GM18499 (cell line): Measurements from ENCODE around the gene GPATCH1.
"Not testable (repeated sequence)": the region's sequence is repeated elsewhere in the genome, so short reads cannot be mapped to it uniquely, and the experiment has no call there.

ENCODE experiments used
- ATAC-seq: cut with Tn5 transposase; IDR thresholded peaks from one replicate; pipeline ENCODE4 v1.9.1; 2021; ENCODE audit warnings: moderate number of reproducible peaks; ENCODE audit not compliant: insufficient read depth, unreplicated experiment

The GPATCH1 gene

GRCh38 chr19:33110137-33110910 is 29.3 kb downstream of the GPATCH1 start:
- ATAC-seq, result no peak

GRCh38 chr19:33111587-33111986 is 30.6 kb downstream of the GPATCH1 start:
- no peak for ATAC-seq

GRCh38 chr19:33114312-33114711 is 33.3 kb downstream of the GPATCH1 start:
- no peak for ATAC-seq

GRCh38 chr19:33117501-33117900 is 36.5 kb downstream of the GPATCH1 start:
- no peak for ATAC-seq

GRCh38 chr19:33118643-33119042 is 37.7 kb downstream of the GPATCH1 start:
- ATAC-seq, result no peak

DNA sequence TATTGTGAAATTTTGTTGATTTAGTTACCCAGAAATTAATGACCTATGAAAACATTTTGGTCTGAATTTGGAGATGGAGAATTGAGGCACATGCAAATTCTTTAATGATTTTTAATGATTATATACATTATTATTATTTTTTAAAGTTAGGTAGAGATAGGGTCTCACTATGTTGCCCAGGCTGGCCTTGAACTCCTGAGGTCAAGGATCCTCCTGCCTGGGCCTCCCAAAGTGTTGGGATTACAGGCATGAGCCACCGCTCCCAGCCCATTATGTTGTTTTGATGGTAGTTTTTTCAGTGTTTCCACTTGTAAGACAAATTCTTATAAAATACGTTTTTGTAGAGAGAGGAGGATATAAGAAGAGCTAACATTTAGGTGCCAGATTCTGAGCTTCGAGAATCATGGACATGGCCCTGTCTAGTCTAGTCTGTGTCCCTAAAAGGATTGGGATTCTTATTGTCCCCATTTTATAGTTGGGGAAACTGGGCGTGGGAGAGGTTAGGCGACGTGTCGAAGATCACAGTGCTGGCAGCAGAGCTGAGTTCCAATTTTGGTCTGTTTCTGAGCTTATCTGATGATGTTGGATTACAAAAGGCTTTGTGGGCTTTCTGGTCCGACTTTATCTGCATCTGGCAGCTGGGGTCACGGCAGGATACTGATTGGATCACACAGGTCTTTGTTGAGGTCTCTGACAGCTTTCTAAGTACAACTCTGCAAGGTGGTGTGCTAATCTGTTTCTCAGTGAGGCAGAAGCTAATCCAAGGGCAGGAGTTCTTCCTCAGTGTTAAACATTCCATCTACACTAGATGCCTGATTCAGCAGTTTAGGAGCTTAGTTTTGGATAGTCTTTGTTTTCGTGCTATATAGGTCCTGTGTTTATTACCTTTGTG is 43.5 kb downstream of the GPATCH1 start:
- ATAC-seq, result no peak

DNA sequence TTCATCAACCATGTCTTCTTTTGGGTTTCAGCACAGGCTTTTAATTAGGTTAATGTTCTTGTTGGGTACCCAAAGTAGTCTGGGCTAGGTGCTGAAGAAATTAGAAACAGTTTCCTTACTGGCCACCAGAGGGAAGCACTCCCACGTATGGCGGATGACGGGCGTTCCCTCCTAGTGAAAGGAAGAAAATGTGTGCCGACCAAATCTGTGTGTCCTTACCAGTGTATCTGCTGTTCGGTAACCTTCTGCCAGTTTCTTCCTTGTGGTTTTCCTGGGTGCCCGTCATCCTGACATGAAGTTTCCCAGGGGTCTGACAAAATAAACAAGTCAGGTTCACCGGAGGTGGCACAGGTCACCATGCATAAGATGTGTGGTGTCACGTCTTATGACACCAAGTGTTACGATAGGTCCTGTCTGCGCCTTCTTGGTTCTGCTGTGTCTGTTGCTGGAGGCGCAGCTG is 45.0 kb downstream of the GPATCH1 start:
- no peak for ATAC-seq

- not testable (repeated sequence) for ATAC-seq
Measured at GRCh38 chr19:33126712-33127111, 45.7 kb downstream of the GPATCH1 start.

DNA sequence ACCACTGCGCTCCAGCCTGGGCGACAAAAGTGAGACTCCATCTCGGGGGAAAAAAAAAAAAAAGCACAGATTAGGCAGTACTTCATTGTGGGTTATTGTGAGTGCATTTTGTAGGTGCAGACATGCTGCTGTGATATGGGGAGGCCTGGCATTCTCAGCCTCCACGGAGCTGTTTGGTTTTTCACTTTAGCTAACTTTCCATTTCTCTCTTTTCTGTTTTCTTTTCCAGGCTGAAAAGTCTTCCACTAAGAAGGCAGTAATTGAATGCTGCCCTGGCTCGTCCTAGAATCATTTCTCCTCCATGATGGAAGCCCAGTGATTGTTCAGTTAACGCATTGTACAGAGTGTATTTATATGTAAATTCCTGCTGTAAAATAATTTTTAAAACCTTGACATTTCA is 48.9 kb downstream of the GPATCH1 start:
- ATAC-seq, result no peak

DNA sequence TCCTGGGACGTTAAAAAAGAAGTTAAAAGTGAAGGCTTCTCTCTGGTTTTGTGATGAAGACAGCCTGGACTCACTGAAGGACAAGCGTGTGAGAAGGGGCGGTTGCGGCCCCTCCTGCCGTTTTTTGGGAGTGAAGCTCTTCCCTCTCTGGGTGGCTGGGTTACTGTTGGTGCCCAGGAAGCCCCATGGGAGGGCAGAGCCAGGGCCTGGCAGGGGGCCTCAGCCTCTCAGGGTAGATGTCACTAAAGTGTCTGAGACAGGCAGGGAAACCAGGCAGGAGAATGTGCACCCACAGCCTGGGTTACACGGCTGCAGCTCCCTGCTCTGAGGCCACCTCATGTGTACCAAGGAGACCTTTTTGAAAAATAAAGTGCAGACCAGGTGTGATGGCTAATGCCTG is 49.5 kb downstream of the GPATCH1 start:
- ATAC-seq, result no peak

- ATAC-seq, result no peak
Measured at GRCh38 chr19:33132021-33132420, 51.0 kb downstream of the GPATCH1 start, which contains the start of gene WDR88. WDR88 (plus strand) TSS chr19:33132114; CDS start chr19:33132170, 56 bp downstream.

GRCh38 chr19:33132425-33132824 is 51.4 kb downstream of the GPATCH1 start:
- no peak for ATAC-seq

GRCh38 chr19:33133438-33134031 is 52.6 kb downstream of the GPATCH1 start:
- ATAC-seq, result no peak

DNA sequence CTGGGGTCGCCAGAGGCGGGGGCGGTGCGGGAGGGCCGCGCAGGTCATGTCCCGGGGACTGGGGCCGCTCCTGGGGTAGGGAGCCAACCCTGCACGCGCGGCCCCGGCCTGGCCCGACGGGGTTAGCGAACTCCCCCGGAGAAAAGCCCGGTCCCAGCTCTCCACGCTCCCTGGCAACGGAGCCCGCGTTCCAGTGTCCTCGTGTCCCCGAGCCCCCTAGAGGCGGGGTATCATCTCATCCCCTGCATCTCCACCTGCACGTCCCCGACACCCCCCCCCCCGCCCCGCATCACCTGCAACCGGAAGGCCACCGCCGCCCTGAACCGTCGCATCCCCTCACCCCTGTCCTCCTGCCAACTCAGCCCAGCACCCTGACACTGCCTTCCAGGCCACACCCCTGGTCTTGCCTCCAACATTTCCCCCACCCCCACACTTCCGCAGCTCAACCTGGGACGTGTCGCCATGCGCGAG is 53.6 kb downstream of the GPATCH1 start:
- no peak for ATAC-seq

DNA sequence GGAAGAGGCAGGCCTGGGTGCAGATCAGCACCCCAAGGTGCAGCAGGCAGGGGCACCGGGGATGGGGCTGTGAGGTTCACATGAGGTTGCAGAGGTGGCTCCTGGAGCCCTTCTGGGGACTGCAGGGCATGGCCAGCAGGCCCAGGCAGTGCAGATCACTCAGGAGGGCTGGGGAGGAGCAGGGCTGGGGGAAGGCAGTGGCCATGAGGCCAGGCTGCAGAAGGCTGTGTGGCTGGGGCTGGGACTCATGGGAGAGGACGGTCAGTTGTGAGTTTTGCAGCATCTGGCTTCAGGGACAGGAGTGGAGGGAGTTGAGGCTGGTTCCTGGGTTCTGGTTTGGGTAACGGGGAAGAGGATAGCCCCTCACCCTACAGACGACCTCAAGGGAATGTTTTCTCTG is 58.2 kb downstream of the GPATCH1 start:
- no peak for ATAC-seq

GRCh38 chr19:33143897-33144405 is 63.0 kb downstream of the GPATCH1 start:
- ATAC-seq, result no peak

GRCh38 chr19:33146209-33146608 is 65.2 kb downstream of the GPATCH1 start:
- ATAC-seq, result no peak

DNA sequence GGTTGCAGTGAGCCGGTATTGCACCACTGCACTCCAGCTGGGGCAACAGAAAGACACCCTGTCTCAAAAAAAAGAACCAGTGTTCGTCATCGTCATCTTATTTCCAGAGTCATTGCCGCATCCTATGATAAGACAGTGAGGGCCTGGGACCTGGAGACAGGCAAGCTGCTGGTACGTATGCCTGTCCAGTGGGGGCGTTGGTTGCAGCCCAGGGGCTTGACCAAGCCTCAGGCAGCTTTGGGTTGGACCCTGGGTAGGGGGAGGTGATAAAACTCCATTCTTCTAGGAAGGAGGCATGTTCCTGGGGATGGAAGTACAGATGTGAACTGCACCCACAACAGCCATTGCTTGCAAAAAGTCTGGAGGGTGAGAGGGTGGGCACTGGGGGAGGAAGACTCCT is 66.6 kb downstream of the GPATCH1 start:
- no peak for ATAC-seq

GRCh38 chr19:33150852-33151518 is 70.0 kb downstream of the GPATCH1 start:
- ATAC-seq, result no peak

- ATAC-seq, result no peak
Measured at GRCh38 chr19:33152176-33152575, 71.2 kb downstream of the GPATCH1 start.
